ENCODE measurements around the gene GLI3. TPM values are rescaled to one million over a fixed set of nuclear protein-coding genes. Genes with fewer than 3 reads are reported as not detected.
A peak's percentile ranks its signal among the peaks of the same experiment; 100 is the strongest.

GLI3 gene
- total RNA-seq, 1 donor from 2014 or later: 5.5 TPM

- Histone ChIP-seq H3K27ac (replicated peaks) (no peak overlapping the region), H3K4me1 (no peaks in the 10 kb centered on the region), H3K9me3 (replicated peaks) (no peaks in the 10 kb centered on the region)
Observed at GRCh38 chr7:42244828-42245227, 7.8 kb upstream of the GLI3 start.

GRCh38 chr7:42242381-42242780, 5.4 kb upstream of the GLI3 start:
- Histone ChIP-seq H3K9me3 (replicated peaks) (no peaks in the 10 kb centered on the region), H3K27ac (replicated peaks) (no peak overlapping the region), H3K4me3 (no peak overlapping the region), H3K27me3 (ENCODE audit: low read depth) (no peaks in the 10 kb centered on the region), H3K36me3 (no peaks in the 10 kb centered on the region), H3K4me1 (peaks cover 7% of the 10 kb centered on the region)
- no peak for DNase-seq
- intact Hi-C loops (cut with micrococcal nuclease): no loop called here
- no peak for TF ChIP-seq CTCF (IDR thresholded peaks at IDR 0.05; ENCODE audit: borderline replicate concordance)

More at GRCh38 chr7:42244828-42245227, 7.8 kb upstream of the GLI3 start:
- intact Hi-C loops (cut with micrococcal nuclease): no loop called here
- H3K36me3 ChIP-seq: no peaks in the 10 kb centered on the region
- no peak for DNase-seq
- no peaks in the 10 kb centered on the region for H3K27me3 ChIP-seq (ENCODE audit: low read depth)
- no peak for TF ChIP-seq CTCF (IDR thresholded peaks at IDR 0.05; ENCODE audit: borderline replicate concordance)
- H3K4me3 ChIP-seq: no peak overlapping the region

GRCh38 chr7:42241424-42241823, 4.4 kb upstream of the GLI3 start:
- Histone ChIP-seq H3K4me3 (no peak overlapping the region), H3K27ac (replicated peaks) (no peak overlapping the region), H3K27me3 (ENCODE audit: low read depth) (no peaks in the 10 kb centered on the region), H3K36me3 (no peaks in the 10 kb centered on the region), H3K9me3 (replicated peaks) (no peaks in the 10 kb centered on the region), H3K4me1 (peaks cover 14% of the 10 kb centered on the region)
- no peak for DNase-seq
- no peak for TF ChIP-seq CTCF (IDR thresholded peaks at IDR 0.05; ENCODE audit: borderline replicate concordance)
- intact Hi-C loops (cut with micrococcal nuclease): no loop called here

GRCh38 chr7:42240416-42240815, 3.4 kb upstream of the GLI3 start:
- H3K36me3 ChIP-seq: no peaks in the 10 kb centered on the region
- H3K4me1 ChIP-seq: peaks cover 23% of the 10 kb centered on the region
- no peak overlapping the region for H3K4me3 ChIP-seq
- H3K27me3 ChIP-seq (ENCODE audit: low read depth): peaks cover 7% of the 10 kb centered on the region
- DNase-seq: no peak
- no peaks in the 10 kb centered on the region for H3K9me3 ChIP-seq (replicated peaks)
- H3K27ac ChIP-seq (replicated peaks): no peak overlapping the region
- intact Hi-C loops (cut with micrococcal nuclease): no loop called here
- TF ChIP-seq CTCF (IDR thresholded peaks at IDR 0.05; ENCODE audit: borderline replicate concordance): no peak

GRCh38 chr7:42238709-42239366, 1.8 kb upstream of the GLI3 start:
- DNase-seq: no peak
- TF ChIP-seq CTCF (IDR thresholded peaks at IDR 0.05; ENCODE audit: borderline replicate concordance): no peak
- H3K4me3 ChIP-seq: peak overlapping the region; percentile 91
- H3K9me3 ChIP-seq (replicated peaks): no peaks in the 10 kb centered on the region
- peaks cover 9% of the 10 kb centered on the region for H3K27me3 ChIP-seq (ENCODE audit: low read depth)
- H3K27ac ChIP-seq (replicated peaks): peak overlapping the region; percentile 92
- no peaks in the 10 kb centered on the region for H3K36me3 ChIP-seq
- peaks cover 33% of the 10 kb centered on the region for H3K4me1 ChIP-seq
- intact Hi-C loops (cut with micrococcal nuclease): no loop called here

All from left ventricle myocardium inferior (tissue), 1 donor.